GM12891 (cell line): ENCODE data around the gene TNFSF13.

Experiments used
- POLR2A ChIP-seq: IDR thresholded peaks from 2 replicates; pipeline ENCODE4 v1.6.1; 2011; ENCODE audit warnings: low read depth, low read length, control low read depth
- POLR2AphosphoS5 ChIP-seq: IDR thresholded peaks from 2 replicates; pipeline ENCODE4 v1.6.1; 2011; ENCODE audit warnings: low read depth, low read length, control low read depth
- POU2F2 ChIP-seq: IDR thresholded peaks from 2 replicates; pipeline ENCODE4 v1.6.1; 2011; ENCODE audit warnings: low read depth, mild to moderate bottlenecking, control low read depth, low read length, moderate library complexity
- SPI1 ChIP-seq: IDR thresholded peaks from 2 replicates; pipeline ENCODE4 v1.6.1; 2011; ENCODE audit warnings: low read depth, low read length, control low read depth
- TAF1 ChIP-seq: IDR thresholded peaks from 2 replicates; pipeline ENCODE4 v1.6.1; 2011; ENCODE audit warnings: low read depth, low read length, control low read depth

DNA sequence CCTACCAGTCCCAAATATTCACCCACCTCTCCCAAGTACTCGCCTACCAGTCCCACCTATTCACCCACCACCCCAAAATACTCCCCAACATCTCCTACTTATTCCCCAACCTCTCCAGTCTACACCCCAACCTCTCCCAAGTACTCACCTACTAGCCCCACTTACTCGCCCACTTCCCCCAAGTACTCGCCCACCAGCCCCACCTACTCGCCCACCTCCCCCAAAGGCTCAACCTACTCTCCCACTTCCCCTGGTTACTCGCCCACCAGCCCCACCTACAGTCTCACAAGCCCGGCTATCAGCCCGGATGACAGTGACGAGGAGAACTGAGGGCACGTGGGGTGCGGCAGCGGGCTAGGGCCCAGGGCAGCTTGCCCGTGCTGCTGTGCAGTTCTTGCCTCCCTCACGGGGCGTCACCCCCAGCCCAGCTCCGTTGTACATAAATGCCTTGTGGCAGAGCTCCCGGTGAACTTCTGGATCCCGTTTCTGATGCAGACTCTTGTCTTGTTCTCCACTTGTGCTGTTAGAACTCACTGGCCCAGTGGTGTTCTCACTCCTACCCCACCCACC, 44.6 kb upstream of the TNFSF13 start:
- TF ChIP-seq TAF1 (no peak), POLR2A (no peak), POU2F2 (no peak), POLR2AphosphoS5 (peak; percentile 28; the same call in 1 of the 2 replicates), SPI1 (no peak)
